GM23338 (cell line): ENCODE measurements around the gene NELFA.

Experiments
- CTCF ChIP-seq, 2 experiments: fragments of 200-600 bp in 1 of 2; sonication (generic) in 1 of 2; conservative IDR thresholded peaks; 2 replicates each; pipeline versions ENCODE4 v1.5.1 to v1.6.1; 2016 to 2017; ENCODE audit warnings: antibody characterized with exemption in 2 of 2, low read depth in 2 of 2, mild to moderate bottlenecking in 2 of 2, moderate library complexity in 1 of 2
- EZH2 ChIP-seq: fragments of 200-600 bp; sonication (generic); IDR thresholded peaks from one replicate; pipeline ENCODE4 v1.8.0; 2017; ENCODE audit warnings: antibody characterized with exemption, mild to moderate bottlenecking, low read depth; ENCODE audit not compliant: unreplicated experiment
- EZH2phosphoT487 ChIP-seq: fragments of 200-600 bp; sonication (generic); IDR thresholded peaks from one replicate; pipeline ENCODE4 v1.8.1; 2018; ENCODE audit warnings: antibody characterized with exemption; ENCODE audit not compliant: unreplicated experiment
- JUNB ChIP-seq: IDR thresholded peaks from one replicate; pipeline ENCODE4 v1.6.1; 2016; ENCODE audit warnings: antibody characterized with exemption; ENCODE audit not compliant: unreplicated experiment
- POLR2AphosphoS5 ChIP-seq: IDR thresholded peaks from 2 replicates; pipeline ENCODE4 v1.6.1; 2016; ENCODE audit warnings: antibody characterized with exemption, low read depth
- REST ChIP-seq: IDR thresholded peaks from one replicate; pipeline ENCODE4 v1.6.1; 2018; ENCODE audit warnings: antibody characterized with exemption; ENCODE audit not compliant: unreplicated experiment
- STAT1 ChIP-seq: IDR thresholded peaks from one replicate; pipeline ENCODE4 v1.6.1; 2016; ENCODE audit warnings: antibody characterized with exemption; ENCODE audit not compliant: unreplicated experiment

GRCh38 chr4:2006956-2007653, 1.7 kb downstream of the NELFA start:
- TF ChIP-seq CTCF (conservative IDR thresholded peaks at IDR 0.05; ENCODE audit: low read depth in 2 of 2) (no peak), JUNB (no peak), POLR2AphosphoS5 (no peak), REST (no peak), EZH2phosphoT487 (no peak), STAT1 (no peak), EZH2 (no peak)
